HEK293T (cell line): ENCODE results near the gene SGMS1.
A peak's percentile ranks its signal among the peaks of the same experiment; 100 is the strongest.
"Not testable (repeated sequence)": the region's sequence is repeated elsewhere in the genome, so short reads cannot be mapped to it uniquely, and the experiment has no call there.

ENCODE experiments used
- CTCF ChIA-PET: fragments of 350-600 bp; formaldehyde crosslinking; extraction: SDS; loops from one replicate; lab custom pipeline; 2021; ENCODE audit warnings: antibody characterized with exemption, inconsistent platforms; lab: Yijun Ruan, JAX
- POLR2A ChIA-PET: fragments of 350-600 bp; formaldehyde crosslinking; extraction: SDS; loops from one replicate; lab custom pipeline; 2020; ENCODE audit warnings: antibody characterized with exemption, inconsistent platforms; lab: Yijun Ruan, JAX
- DNase-seq: peaks from one replicate; pipeline ENCODE4 v3.0.0; 2012; ENCODE audit warnings: mixed read lengths; ENCODE audit errors: extremely low spot score
- ARNT ChIP-seq: fragments of 450-650 bp; IDR thresholded peaks from 2 replicates; pipeline ENCODE4 v1.6.1; 2017; ENCODE audit warnings: mild to moderate bottlenecking
- BHLHE40 ChIP-seq: fragments of 450-650 bp; IDR thresholded peaks from 2 replicates; pipeline ENCODE4 v1.6.1; 2016; ENCODE audit warnings: mild to moderate bottlenecking, moderate library complexity, borderline replicate concordance
- CTBP1 ChIP-seq: fragments of 450-650 bp; IDR thresholded peaks from 2 replicates; pipeline ENCODE4 v1.6.1; 2016; ENCODE audit warnings: borderline replicate concordance
- ELF4 ChIP-seq: fragments of 450-650 bp; IDR thresholded peaks from 2 replicates; pipeline ENCODE4 v1.6.1; 2017; ENCODE audit warnings: antibody characterized with exemption
- FOXA1 ChIP-seq: fragments of 450-650 bp; IDR thresholded peaks from 2 replicates; pipeline ENCODE4 v1.6.1; 2016; ENCODE audit warnings: mild to moderate bottlenecking
- FOXM1 ChIP-seq: fragments of 450-650 bp; IDR thresholded peaks from 2 replicates; pipeline ENCODE4 v1.6.1; 2017; ENCODE audit warnings: mild to moderate bottlenecking, borderline replicate concordance
- L3MBTL2 ChIP-seq: fragments of 450-650 bp; conservative IDR thresholded peaks from 2 replicates; pipeline ENCODE4 v1.6.1; 2016; ENCODE audit warnings: mild to moderate bottlenecking
- LEF1 ChIP-seq: fragments of 450-650 bp; IDR thresholded peaks from 2 replicates; pipeline ENCODE4 v1.6.1; 2017; ENCODE audit warnings: mild to moderate bottlenecking, borderline replicate concordance
- NFRKB ChIP-seq: fragments of 450-650 bp; IDR thresholded peaks from 2 replicates; pipeline ENCODE4 v1.6.1; 2016; ENCODE audit warnings: mild to moderate bottlenecking, moderate library complexity
- PKNOX1 ChIP-seq: fragments of 450-650 bp; IDR thresholded peaks from 2 replicates; pipeline ENCODE4 v1.6.1; 2016
- SP1 ChIP-seq: fragments of 450-650 bp; IDR thresholded peaks from 2 replicates; pipeline ENCODE4 v1.6.1; 2017
- SUZ12 ChIP-seq: fragments of 450-650 bp; IDR thresholded peaks from 2 replicates; pipeline ENCODE4 v1.6.1; 2016; ENCODE audit warnings: mild to moderate bottlenecking
- TARDBP ChIP-seq: fragments of 450-650 bp; IDR thresholded peaks from 2 replicates; pipeline ENCODE4 v1.6.1; 2016
- ZNF384 ChIP-seq: fragments of 450-650 bp; IDR thresholded peaks from 2 replicates; pipeline ENCODE4 v1.6.1; 2016

Gene SGMS1

GRCh38 chr10:50623663-50624412, at the start of gene SGMS1:
Gene SGMS1, minus strand, starts transcription at chr10:50623956. Its CDS starts 279,842 bp downstream, at chr10:50344114.
- DNase-seq: peak; percentile 79
- POLR2A ChIA-PET: interaction anchor here (0.6 to 2.8 kb wide), 14 partner anchors 11 to 204 kb away, joined by 3 to 8 read pairs (median 4); no protein-coding TSS in a partner anchor
- no peak for TF ChIP-seq CTBP1
- peak; percentile 71; the same call in 1 of the 2 replicates for TF ChIP-seq FOXM1
- TF ChIP-seq L3MBTL2: 0 out of 2 replicates have a peak, but pooled peaks have one; percentile 95
- CTCF ChIA-PET: no interaction called here

- DNase-seq, CTCF ChIA-PET, POLR2A ChIA-PET: not testable (repeated sequence)
These were observed 48.4 kb upstream of the SGMS1 start for GRCh38 chr10:50672152-50672551.

GRCh38 chr10:50671645-50672044, 47.9 kb upstream of the SGMS1 start:
- DNase-seq, CTCF ChIA-PET, POLR2A ChIA-PET: not testable (repeated sequence)

GRCh38 chr10:50669957-50670356, 46.2 kb upstream of the SGMS1 start:
- CTCF ChIA-PET, DNase-seq, POLR2A ChIA-PET: not testable (repeated sequence)

GRCh38 chr10:50667353-50667752, 43.6 kb upstream of the SGMS1 start:
- DNase-seq, POLR2A ChIA-PET, CTCF ChIA-PET: not testable (repeated sequence)

- CTCF ChIA-PET, POLR2A ChIA-PET, DNase-seq: not testable (repeated sequence)
These were observed 38.7 kb upstream of the SGMS1 start for GRCh38 chr10:50662420-50662819.

- POLR2A ChIA-PET, DNase-seq, CTCF ChIA-PET: not testable (repeated sequence)
These were observed 37.8 kb upstream of the SGMS1 start for GRCh38 chr10:50661563-50661962.

GRCh38 chr10:50659865-50660730, 36.3 kb upstream of the SGMS1 start:
- POLR2A ChIA-PET, DNase-seq: not testable (repeated sequence)
- CTCF ChIA-PET: interaction anchor here (0.6 to 1.4 kb wide), 4 partner anchors 12 to 1015 kb away, joined by 3 read pairs; no protein-coding TSS in a partner anchor

GRCh38 chr10:50659016-50659864, 35.5 kb upstream of the SGMS1 start:
- POLR2A ChIA-PET: not testable (repeated sequence)

GRCh38 chr10:50658165-50658564, 34.4 kb upstream of the SGMS1 start:
- POLR2A ChIA-PET: no interaction called here
- TF ChIP-seq CTBP1: no peak
- no peak for DNase-seq
- CTCF ChIA-PET: no interaction called here

More at GRCh38 chr10:50659016-50659864, 35.5 kb upstream of the SGMS1 start:
- CTCF ChIA-PET: interaction anchor here (0.7 to 1.4 kb wide), 2 partner anchors 11 to 449 kb away, joined by 3 read pairs; no protein-coding TSS in a partner anchor
- not testable (repeated sequence) for DNase-seq

GRCh38 chr10:50653758-50654157, 30.0 kb upstream of the SGMS1 start:
- DNase-seq: no peak
- TF ChIP-seq BHLHE40 (no peak), FOXA1 (no peak), NFRKB (no peak), L3MBTL2 (no peak), FOXM1 (no peak), SP1 (no peak), TARDBP (no peak), ELF4 (no peak), ZNF384 (no peak), CTBP1 (no peak), SUZ12 (no peak), LEF1 (no peak), PKNOX1 (no peak), ARNT (no peak)
- POLR2A ChIA-PET: no interaction called here
- CTCF ChIA-PET: interaction anchor here (0.6 to 0.8 kb wide), 3 partner anchors 28 to 77 kb away, joined by 3 to 6 read pairs (median 3); no protein-coding TSS in a partner anchor
